ENCODE data around the gene RRP8. TPM values are rescaled to one million over a fixed set of nuclear protein-coding genes. Genes with fewer than 3 reads are reported as not detected.

RRP8 gene
- total and polyA plus RNA-seq, 2 donors (not counting 1 experiment from before 2014, with no cell fraction given) = 12.1 to 13.2 TPM

GRCh38 chr11:6548641-6549040, 54.8 kb downstream of the RRP8 start:
- Histone ChIP-seq H2AFZ (ENCODE audit: low read length) (no peak overlapping the region), H3K9ac (ENCODE audit: insufficient read depth, low read length) (no peak overlapping the region), H3K79me2 (ENCODE audit: control insufficient read depth, insufficient read depth, low read length) (no peaks in the 10 kb centered on the region), H3K27me3 (ENCODE audit: control insufficient read depth, insufficient read depth, low read length) (no peaks in the 10 kb centered on the region), H3K4me2 (ENCODE audit: extremely low read depth, insufficient read depth, low read length) (no peak overlapping the region), H3K4me3 (replicated peaks in 1 of 4; ENCODE audit: control extremely low read depth in 1 of 4, insufficient read depth in 1 of 4, low read depth in 3 of 4, low read length in 4 of 4) (no peak overlapping the region), H3K9me3 (ENCODE audit: control insufficient read depth, insufficient read depth, low read depth, low read length) (no peaks in the 10 kb centered on the region), H3K27ac (ENCODE audit: insufficient read depth, low read length) (no peak overlapping the region), H3K4me1 (ENCODE audit: control insufficient read depth, extremely low read depth, insufficient read depth, low read length) (no peaks in the 10 kb centered on the region), H3K36me3 (ENCODE audit: control insufficient read depth, insufficient read depth, low read length) (no peaks in the 10 kb centered on the region), H4K20me1 (ENCODE audit: control insufficient read depth, extremely low read depth, insufficient read depth, low read length) (no peaks in the 10 kb centered on the region)
- TF ChIP-seq CTCF (conservative IDR thresholded peaks at IDR 0.05 in 1 of 2, IDR thresholded peaks at IDR 0.05 in 1 of 2; ENCODE audit: low read depth in 1 of 2, low read length in 2 of 2) = no peak
- TF ChIP-seq EZH2 (IDR thresholded peaks at IDR 0.05; ENCODE audit: low read length, missing control alignments) = no peak
- DNase-seq (ENCODE audit: low read depth in 2 of 2) = no peak

- no peaks in the 10 kb centered on the region for H3K27me3 ChIP-seq (ENCODE audit: control insufficient read depth, insufficient read depth, low read length)
- H2AFZ ChIP-seq (ENCODE audit: low read length) = no peak overlapping the region
- no peak for DNase-seq (ENCODE audit: low read depth in 2 of 2)
- H3K4me3 ChIP-seq (replicated peaks in 1 of 4; ENCODE audit: control extremely low read depth in 1 of 4, insufficient read depth in 1 of 4, low read depth in 3 of 4, low read length in 4 of 4) = no peak overlapping the region
- no peak overlapping the region for H3K4me2 ChIP-seq (ENCODE audit: extremely low read depth, insufficient read depth, low read length)
- no peaks in the 10 kb centered on the region for H3K79me2 ChIP-seq (ENCODE audit: control insufficient read depth, insufficient read depth, low read length)
- no peaks in the 10 kb centered on the region for H4K20me1 ChIP-seq (ENCODE audit: control insufficient read depth, extremely low read depth, insufficient read depth, low read length)
- H3K36me3 ChIP-seq (ENCODE audit: control insufficient read depth, insufficient read depth, low read length) = no peaks in the 10 kb centered on the region
- no peaks in the 10 kb centered on the region for H3K9me3 ChIP-seq (ENCODE audit: control insufficient read depth, insufficient read depth, low read depth, low read length)
- no peaks in the 10 kb centered on the region for H3K4me1 ChIP-seq (ENCODE audit: control insufficient read depth, extremely low read depth, insufficient read depth, low read length)
- no peak overlapping the region for H3K9ac ChIP-seq (ENCODE audit: insufficient read depth, low read length)
- no peak for TF ChIP-seq CTCF (conservative IDR thresholded peaks at IDR 0.05 in 1 of 2, IDR thresholded peaks at IDR 0.05 in 1 of 2; ENCODE audit: low read depth in 1 of 2, low read length in 2 of 2)
- TF ChIP-seq EZH2 (IDR thresholded peaks at IDR 0.05; ENCODE audit: low read length, missing control alignments) = no peak
- H3K27ac ChIP-seq (ENCODE audit: insufficient read depth, low read length) = no peak overlapping the region
Observed at GRCh38 chr11:6548121-6548520, 55.3 kb downstream of the RRP8 start.

- no peaks in the 10 kb centered on the region for H3K27me3 ChIP-seq (ENCODE audit: control insufficient read depth, insufficient read depth, low read length)
- H3K4me1 ChIP-seq (ENCODE audit: control insufficient read depth, extremely low read depth, insufficient read depth, low read length) = no peaks in the 10 kb centered on the region
- no peaks in the 10 kb centered on the region for H3K36me3 ChIP-seq (ENCODE audit: control insufficient read depth, insufficient read depth, low read length)
- no peak for TF ChIP-seq EZH2 (IDR thresholded peaks at IDR 0.05; ENCODE audit: low read length, missing control alignments)
- TF ChIP-seq CTCF (conservative IDR thresholded peaks at IDR 0.05 in 1 of 2, IDR thresholded peaks at IDR 0.05 in 1 of 2; ENCODE audit: low read depth in 1 of 2, low read length in 2 of 2) = no peak
- no peak overlapping the region for H3K27ac ChIP-seq (ENCODE audit: insufficient read depth, low read length)
- H3K4me3 ChIP-seq (replicated peaks in 1 of 4; ENCODE audit: control extremely low read depth in 1 of 4, insufficient read depth in 1 of 4, low read depth in 3 of 4, low read length in 4 of 4) = no peak overlapping the region
- H3K9ac ChIP-seq (ENCODE audit: insufficient read depth, low read length) = no peak overlapping the region
- H3K9me3 ChIP-seq (ENCODE audit: control insufficient read depth, insufficient read depth, low read depth, low read length) = no peaks in the 10 kb centered on the region
- H2AFZ ChIP-seq (ENCODE audit: low read length) = no peak overlapping the region
- H3K79me2 ChIP-seq (ENCODE audit: control insufficient read depth, insufficient read depth, low read length) = no peaks in the 10 kb centered on the region
- H3K4me2 ChIP-seq (ENCODE audit: extremely low read depth, insufficient read depth, low read length) = no peak overlapping the region
- no peaks in the 10 kb centered on the region for H4K20me1 ChIP-seq (ENCODE audit: control insufficient read depth, extremely low read depth, insufficient read depth, low read length)
- DNase-seq (ENCODE audit: low read depth in 2 of 2) = no peak
Observed at GRCh38 chr11:6547177-6547576, 56.2 kb downstream of the RRP8 start.
